ENCODE measurements around the gene CCDC88C.
"Not testable (repeated sequence)": the region's sequence is repeated elsewhere in the genome, so short reads cannot be mapped to it uniquely, and the experiment has no call there.

Gene CCDC88C

DNA sequence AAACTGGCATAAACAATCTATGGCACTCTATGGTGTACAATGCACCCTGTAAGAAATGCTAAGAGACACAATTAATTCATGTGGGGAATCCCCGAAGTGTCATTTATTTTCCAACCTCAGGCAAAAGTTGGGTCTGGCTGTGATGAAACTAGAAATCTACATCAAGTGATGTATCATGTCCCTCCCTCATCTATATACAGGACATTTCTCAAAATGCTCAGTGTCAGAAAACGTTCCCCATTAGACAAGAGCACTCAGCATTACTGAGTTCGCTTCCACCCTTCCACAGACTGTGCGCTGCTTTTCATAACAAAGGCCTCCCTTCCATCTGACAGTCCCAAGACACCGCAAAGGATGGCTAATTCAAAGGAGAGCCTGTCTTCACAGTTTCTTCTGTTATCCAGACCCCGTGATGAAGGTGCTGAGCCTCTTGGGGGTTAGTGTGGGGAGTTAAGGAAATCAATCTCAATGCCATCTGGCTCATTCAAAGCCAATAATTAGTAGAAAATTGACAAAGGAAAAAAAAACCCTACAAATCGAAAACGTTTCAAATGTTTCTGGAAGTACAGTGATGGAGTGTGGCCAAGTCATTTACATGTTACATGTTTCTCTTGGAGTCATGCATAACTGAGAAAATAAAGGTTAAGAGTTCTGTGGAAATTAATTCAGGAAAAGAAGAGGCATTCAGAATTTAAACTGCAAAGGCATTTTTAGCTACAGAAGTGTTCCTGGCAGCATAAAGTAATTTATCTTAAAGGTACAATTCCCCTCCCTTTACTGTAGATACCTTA is 7.5 kb downstream of the CCDC88C start:
- no peak for DNase-seq (ENCODE audit: low read depth)
- in situ Hi-C loops (cut with HindIII; ENCODE audit: low sequenced_read_pairs), result no loop called here
- TF ChIP-seq CTCF (IDR thresholded peaks at IDR 0.05; ENCODE audit: low read depth, low read length, missing control alignments), result no peak
- H3K4me3 ChIP-seq (ENCODE audit: low read depth, low read length), result no peak overlapping the region

DNA sequence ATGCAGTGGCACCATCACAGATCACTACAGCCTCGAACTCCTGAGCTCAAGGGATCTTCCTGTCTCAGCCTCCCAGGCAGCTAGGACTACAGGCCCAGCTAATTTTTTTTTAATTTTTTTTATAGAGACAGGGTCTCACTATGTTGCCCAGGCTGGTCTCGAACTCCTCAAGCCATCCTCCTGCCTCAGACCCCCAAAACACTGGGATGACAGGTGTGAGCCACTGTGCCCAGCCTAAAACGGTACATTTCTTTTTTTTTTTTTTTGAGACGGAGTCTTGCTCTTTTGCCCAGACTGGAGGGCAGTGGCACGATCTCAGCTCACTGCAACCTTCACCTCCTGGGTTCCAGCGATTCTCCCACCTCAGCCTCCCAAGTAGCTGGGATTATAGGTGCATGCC is 8.4 kb downstream of the CCDC88C start:
- in situ Hi-C loops (cut with HindIII; ENCODE audit: low sequenced_read_pairs); DNase-seq (ENCODE audit: low read depth); H3K4me3 ChIP-seq (ENCODE audit: low read depth, low read length): not testable (repeated sequence)

DNA sequence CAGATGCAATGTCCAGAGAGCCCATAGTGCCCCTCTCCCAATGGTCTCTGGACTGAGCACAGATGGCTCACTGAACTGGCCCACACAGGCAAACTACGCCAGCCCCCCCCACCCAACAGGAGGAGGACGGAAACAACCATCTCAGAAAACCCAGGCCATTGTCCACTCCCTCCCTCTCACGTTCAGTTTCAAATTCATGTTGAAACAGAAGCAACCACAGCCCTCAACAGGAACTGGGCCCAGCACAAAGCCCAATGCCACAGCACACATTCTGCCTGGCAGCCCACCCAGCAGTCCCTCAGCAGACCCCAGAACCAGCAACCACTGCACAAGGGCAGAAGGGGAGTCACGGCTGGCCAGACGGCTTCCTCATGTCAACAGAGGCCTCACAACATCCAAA is 10.6 kb downstream of the CCDC88C start:
- in situ Hi-C loops (cut with HindIII; ENCODE audit: low sequenced_read_pairs), result no loop called here
- DNase-seq (ENCODE audit: low read depth), result no peak
- no peak overlapping the region for H3K4me3 ChIP-seq (ENCODE audit: low read depth, low read length)
- no peak for TF ChIP-seq CTCF (IDR thresholded peaks at IDR 0.05; ENCODE audit: low read depth, low read length, missing control alignments)

- in situ Hi-C loops (cut with HindIII; ENCODE audit: low sequenced_read_pairs), result no loop called here
- no peak for DNase-seq (ENCODE audit: low read depth)
- no peak for TF ChIP-seq CTCF (IDR thresholded peaks at IDR 0.05; ENCODE audit: low read depth, low read length, missing control alignments)
- H3K4me3 ChIP-seq (ENCODE audit: low read depth, low read length), result no peak overlapping the region
Measured at GRCh38 chr14:91406451-91406850, 11.2 kb downstream of the CCDC88C start.

GRCh38 chr14:91405724-91406435 is 11.7 kb downstream of the CCDC88C start:
- DNase-seq (ENCODE audit: low read depth), result no peak
- no peak overlapping the region for H3K4me3 ChIP-seq (ENCODE audit: low read depth, low read length)
- no peak for TF ChIP-seq CTCF (IDR thresholded peaks at IDR 0.05; ENCODE audit: low read depth, low read length, missing control alignments)
- in situ Hi-C loops (cut with HindIII; ENCODE audit: low sequenced_read_pairs), result no loop called here

DNA sequence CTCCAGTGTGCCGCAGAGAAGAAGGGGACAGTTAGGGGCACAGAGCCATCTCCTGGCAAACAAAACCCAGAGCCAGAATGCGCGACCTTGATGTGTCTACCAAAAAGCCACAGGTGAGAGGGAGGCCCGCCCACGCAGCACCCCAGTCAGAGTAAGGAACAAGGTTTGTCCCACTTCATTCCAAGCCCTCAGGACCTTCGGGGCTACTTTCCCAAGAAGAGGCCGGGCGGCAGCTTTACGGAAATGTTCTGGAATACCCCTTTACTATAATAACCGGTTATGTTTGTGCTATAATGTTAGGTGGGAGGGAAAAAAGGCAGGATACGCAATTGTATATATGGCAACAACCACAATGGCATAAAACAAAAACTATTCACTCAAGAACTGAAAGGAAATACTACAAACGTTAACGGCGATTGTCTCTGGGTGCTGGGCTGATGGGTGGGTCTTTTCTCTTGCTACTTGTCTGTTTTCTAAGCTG is 12.3 kb downstream of the CCDC88C start:
- no peak for DNase-seq (ENCODE audit: low read depth)
- no peak overlapping the region for H3K4me3 ChIP-seq (ENCODE audit: low read depth, low read length)
- in situ Hi-C loops (cut with HindIII; ENCODE audit: low sequenced_read_pairs), result no loop called here
- TF ChIP-seq CTCF (IDR thresholded peaks at IDR 0.05; ENCODE audit: low read depth, low read length, missing control alignments), result no peak
